IPS DF 19.7 (cell line): ENCODE measurements around the gene GRIP2.

Source experiments
- DNase-seq: peaks from one replicate; pipeline ENCODE4 v3.0.0-alpha.2; 2013; ENCODE audit warnings: low read depth, low spot score

GRIP2 gene

GRCh38 chr3:14561051-14561960 lies 21.2 kb upstream of the GRIP2 start:
- DNase-seq, result no peak

DNA sequence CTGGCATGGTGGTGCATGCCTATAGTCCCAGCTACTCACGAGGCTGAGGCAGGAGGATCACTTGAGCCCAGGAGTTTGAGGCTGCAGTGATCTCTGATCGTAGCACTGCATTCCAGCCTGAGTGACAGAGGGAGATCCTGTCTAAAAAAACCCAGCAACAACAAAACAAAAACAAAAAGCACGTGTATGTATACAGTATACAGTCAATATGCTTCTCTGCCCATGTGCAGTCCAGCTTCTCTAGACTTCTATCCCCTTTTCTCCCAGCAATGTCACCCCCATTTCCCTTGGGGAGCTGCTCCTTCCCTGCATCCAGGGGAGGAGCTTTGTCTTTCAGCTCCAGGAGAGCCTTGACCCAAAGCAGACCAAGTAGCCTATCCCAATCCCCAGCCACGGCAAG lies 20.0 kb upstream of the GRIP2 start:
- no peak for DNase-seq

- DNase-seq, result no peak
Measured at GRCh38 chr3:14558029-14558428, 17.9 kb upstream of the GRIP2 start.

DNA sequence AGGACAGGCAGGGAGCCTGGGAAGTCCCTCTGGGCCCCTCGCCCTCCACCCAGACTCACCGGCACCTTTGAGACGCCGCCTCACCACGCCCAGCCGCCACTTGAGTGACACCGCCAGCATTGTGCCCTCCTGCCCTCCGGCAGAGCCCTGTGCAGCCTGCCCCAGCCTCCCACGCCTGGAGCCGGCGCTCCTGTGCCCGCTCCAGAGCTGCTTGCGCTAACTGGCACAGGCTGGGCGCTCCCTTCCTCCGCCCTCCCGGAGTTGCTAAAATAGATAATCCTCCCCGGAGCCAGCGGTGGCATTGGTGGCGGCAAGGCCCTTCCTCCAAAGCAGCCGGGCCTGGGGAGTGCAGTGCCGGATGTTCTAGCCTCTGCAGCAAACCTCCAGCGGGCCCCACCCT lies 15.7 kb upstream of the GRIP2 start:
- DNase-seq, result no peak

DNA sequence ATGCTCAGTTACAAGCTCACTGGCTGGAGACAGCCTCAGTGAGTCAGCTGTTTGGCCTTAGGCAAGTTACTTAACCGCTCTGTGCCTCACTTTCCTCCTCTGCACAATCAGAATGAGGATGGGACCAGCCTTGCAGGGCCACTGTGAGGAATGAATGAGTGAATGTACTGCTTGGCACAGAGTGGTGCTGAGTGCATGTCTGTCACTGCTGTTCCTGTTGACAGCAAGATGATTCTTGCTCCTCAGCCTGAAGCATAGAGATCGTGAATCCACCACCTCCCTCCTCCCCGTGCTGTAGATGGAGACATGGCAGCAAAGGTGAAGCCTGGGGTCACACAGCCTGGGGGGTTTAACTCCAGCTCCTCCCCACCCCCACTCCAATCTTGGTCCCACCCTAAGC lies 14.6 kb upstream of the GRIP2 start:
- no peak for DNase-seq

- no peak for DNase-seq
Measured at GRCh38 chr3:14553871-14554270, 13.7 kb upstream of the GRIP2 start.

GRCh38 chr3:14552717-14553116 lies 12.6 kb upstream of the GRIP2 start:
- no peak for DNase-seq

DNA sequence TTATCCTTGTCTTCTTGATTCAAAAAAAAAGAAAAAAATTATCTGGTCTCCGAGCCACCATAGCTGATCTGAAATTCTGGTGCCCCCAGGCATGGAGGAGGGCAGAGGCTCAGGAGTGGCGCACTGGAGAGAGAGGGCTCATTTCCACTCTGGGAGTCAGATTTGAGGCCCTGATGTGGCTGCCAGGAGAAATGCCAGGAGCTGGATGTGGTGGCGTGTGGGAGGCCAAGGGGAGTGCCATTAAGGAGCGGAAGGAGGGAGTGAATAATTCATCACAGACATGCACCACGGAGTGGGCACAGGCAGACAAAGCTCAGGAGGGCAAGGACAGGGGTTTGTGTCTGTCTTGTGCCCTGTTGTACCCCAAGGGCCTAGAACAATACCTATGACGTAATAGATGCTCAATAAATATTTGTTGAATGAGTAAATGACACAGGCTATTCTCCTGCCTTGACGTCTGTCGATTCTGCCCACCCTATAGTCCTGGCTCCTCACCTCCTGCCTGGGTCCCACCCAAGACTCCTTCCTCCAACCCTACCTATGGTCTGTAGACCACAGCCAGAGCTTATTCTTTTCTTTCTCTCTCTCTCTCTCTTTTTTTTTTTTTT lies 12.0 kb upstream of the GRIP2 start:
- DNase-seq, result no peak

- no peak for DNase-seq
Measured at GRCh38 chr3:14550651-14551611, 10.8 kb upstream of the GRIP2 start.

DNA sequence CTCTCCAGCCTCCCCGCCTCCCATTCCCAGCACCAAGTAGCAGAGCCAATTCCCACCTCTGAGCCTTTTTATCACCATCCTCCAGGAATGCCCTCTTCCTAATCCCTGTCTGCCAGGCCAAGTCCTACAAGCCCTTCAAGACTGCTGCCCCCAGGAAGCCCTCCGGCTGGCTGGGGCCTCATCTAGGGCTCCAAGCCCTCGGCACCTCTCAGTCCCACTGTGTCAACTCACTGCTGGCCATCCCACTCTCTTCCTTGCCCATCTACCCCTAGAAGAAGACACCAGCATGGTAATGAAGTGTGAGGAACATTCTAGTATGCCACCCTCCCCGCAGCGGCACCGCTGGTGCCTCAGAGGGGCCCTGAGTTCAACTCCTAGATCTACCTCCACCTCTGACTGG lies 10.0 kb upstream of the GRIP2 start:
- no peak for DNase-seq

- DNase-seq, result no peak
Measured at GRCh38 chr3:14549256-14549919, 9.2 kb upstream of the GRIP2 start.

- DNase-seq, result no peak
Measured at GRCh38 chr3:14548321-14548729, 8.2 kb upstream of the GRIP2 start.

DNA sequence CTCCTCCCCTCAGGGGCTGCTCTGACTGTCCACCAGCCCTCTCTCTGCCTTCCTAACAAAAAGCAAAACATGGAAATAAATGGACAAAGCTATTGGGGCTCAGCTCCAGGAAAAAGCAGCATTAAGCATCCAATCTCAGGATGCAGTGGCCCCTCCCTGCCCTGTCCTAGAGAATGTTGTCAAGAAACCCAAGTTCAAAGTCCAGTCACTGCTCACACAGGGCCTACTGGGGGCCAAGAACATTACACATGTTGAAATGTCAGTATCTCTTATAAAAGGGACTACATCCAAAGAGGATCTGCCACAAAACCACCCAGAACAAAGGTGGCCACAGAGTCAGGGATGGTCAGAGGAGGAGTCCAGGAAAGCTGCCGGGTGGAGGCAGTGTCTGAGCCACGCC lies 7.6 kb upstream of the GRIP2 start:
- no peak for DNase-seq

GRCh38 chr3:14546041-14546440 lies 5.9 kb upstream of the GRIP2 start:
- DNase-seq, result no peak

DNA sequence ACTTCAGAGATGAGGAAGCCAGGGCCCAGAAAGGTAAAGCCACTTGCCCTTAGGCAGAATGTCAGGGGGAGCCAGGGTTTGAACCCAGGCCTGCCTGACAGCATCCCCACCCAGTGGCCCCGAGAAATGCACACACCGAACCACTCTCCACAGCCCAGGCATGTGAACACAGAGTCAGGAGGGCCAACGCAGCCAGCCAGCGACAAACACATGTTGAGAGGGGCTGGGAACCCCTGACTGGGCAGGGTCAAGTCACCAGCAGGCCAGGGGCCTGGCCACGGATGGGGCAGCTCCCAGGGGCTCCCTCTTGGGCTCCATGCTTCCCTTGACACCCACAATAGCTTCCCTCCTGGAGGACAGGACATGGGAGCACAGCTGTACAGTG lies 5.1 kb upstream of the GRIP2 start:
- DNase-seq, result no peak

- no peak for DNase-seq
Measured at GRCh38 chr3:14544282-14545250, 4.4 kb upstream of the GRIP2 start.

DNA sequence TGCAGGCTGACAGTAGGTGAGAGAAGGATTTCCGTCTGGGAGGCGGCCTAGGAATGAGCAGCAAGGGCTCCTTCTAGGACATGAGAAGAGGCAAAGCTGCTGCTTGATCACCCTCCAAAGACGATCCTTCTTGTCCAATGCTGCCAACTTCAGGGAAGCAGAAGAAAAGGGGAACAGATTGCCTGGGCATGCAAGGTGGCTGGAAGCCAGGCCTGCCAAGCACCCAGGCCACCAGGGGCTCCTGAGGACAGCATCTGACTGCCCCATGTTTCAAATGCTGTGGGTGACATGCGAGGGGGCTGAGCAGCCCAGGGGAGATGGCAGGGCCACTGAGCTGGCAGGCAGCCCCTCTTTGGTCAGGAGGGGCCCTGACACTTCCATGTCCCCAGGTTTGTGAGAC lies 3.3 kb upstream of the GRIP2 start:
- DNase-seq, result no peak

DNA sequence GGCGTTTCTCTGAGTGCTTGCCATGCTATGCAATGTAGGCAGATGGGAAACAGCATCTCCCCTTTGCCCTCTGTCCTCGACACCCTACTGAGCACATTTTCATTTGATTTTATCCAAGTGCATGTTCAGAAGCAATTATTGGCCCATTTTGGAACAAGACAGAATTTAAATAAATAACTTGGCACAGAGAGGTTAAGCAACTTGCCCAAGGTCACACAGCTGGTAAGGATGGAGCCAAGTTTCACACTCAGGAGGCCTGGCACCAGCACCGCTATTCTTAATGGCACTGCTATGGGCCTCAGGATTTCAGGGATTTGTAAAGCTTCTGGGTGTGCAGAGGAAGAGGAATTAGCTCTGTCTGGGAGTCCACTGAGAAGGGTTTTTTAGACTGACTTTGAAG lies 2.5 kb upstream of the GRIP2 start:
- DNase-seq, result no peak

DNA sequence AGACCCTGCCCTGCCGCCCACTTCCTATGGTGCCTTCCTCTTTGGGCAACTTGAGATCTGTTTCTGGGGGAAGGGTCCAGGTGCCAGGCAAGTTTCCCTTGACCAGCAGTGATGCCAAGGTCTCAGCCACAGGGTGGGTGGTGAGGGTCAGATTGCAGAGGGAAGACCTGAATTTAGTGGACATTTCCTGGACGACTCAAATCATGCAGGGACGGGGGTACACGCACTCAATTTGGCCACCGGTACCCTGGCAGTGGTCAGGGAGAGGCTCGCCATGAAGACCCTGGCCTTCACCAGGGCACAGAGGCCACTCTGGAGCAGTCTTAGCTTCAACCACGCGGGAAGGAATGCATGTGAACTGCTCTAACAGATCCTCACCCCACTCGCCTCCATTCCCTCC lies 1.5 kb upstream of the GRIP2 start:
- no peak for DNase-seq

GRCh38 chr3:14540821-14541385 lies 761 bp upstream of the GRIP2 start:
- DNase-seq, result no peak
